K562 (cell line): ENCODE measurements around the gene RBMS1.

Experiments
- DPF2 ChIP-seq: fragments of 450-650 bp; IDR thresholded peaks from 2 replicates; pipeline ENCODE4 v1.6.1; 2016
- ESRRA ChIP-seq: fragments of 450-650 bp; IDR thresholded peaks from 2 replicates; pipeline ENCODE4 v1.6.1; 2014; ENCODE audit warnings: low read depth, mild to moderate bottlenecking, moderate library complexity, borderline replicate concordance
- FOSL1 ChIP-seq: fragments of 200-800 bp; sonication (Bioruptor generic); conservative IDR thresholded peaks from 2 replicates; pipeline ENCODE4 v1.6.1; 2016; ENCODE audit warnings: missing genetic modification characterization, missing compliant biosample characterization
- RAD21 ChIP-seq, 2 experiments: fragments of 250-450 bp in 1 of 2; fragments of 450-650 bp in 1 of 2; sonication (Bioruptor Pico) in 1 of 2; formaldehyde crosslinking in 1 of 2; IDR thresholded peaks in 1 of 2; conservative IDR thresholded peaks in 1 of 2; 2 replicates each; pipeline versions ENCODE4 v1.4.0 to v1.8.0; 2020 to 2022; ENCODE audit warnings: mild to moderate bottlenecking in 2 of 2, moderate library complexity in 1 of 2
- RBM15 ChIP-seq: fragments of 200-400 bp; formaldehyde crosslinking; IDR thresholded peaks from 2 replicates; pipeline ENCODE4 v1.6.1; 2018; ENCODE audit warnings: mild to moderate bottlenecking, low read length, moderate library complexity; ENCODE audit not compliant: insufficient read depth
- TCF7L2 ChIP-seq: fragments of 150-350 bp; IDR thresholded peaks from 2 replicates; pipeline ENCODE4 v1.6.1; 2016; ENCODE audit warnings: low read depth, mild to moderate bottlenecking, low read length, moderate library complexity
- ZC3H11A ChIP-seq: IDR thresholded peaks from 2 replicates; pipeline ENCODE4 v1.6.1; 2012; ENCODE audit warnings: low read depth, low read length, improper control_type of control experiment
- TF ChIP-seq, protein P1 (sequence below), 3 experiments: IDR thresholded peaks in 2 of 3; conservative IDR thresholded peaks in 1 of 3; 2 replicates each; pipeline ENCODE4 v1.5.1; 2011 to 2012; ENCODE audit warnings: low read length in 3 of 3, mild to moderate bottlenecking in 3 of 3, control low read depth in 2 of 3, improper control_type of control experiment in 1 of 3, inconsistent platforms in 1 of 3, low read depth in 1 of 3, mixed read lengths in 1 of 3, moderate library complexity in 1 of 3; ENCODE audit not compliant: insufficient read depth in 2 of 3

DNA sequence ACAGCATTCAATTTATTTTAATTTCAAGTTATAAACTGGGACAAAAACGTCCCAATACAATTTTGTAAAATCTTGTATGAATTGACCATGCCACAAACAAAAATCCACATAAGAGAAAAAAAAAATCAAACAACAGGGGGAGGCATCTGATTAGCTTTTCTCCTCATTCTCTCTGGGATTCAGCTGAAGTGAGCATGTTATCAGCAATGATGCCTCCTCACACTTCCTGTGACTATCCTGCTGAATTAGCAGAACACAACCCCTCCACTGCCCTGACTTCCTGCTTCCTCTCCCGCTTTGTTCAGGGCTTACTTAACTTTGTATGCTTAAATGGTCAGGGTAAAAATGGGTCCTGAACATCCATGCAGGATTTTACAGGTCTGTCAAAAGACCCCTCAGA lies 161.3 kb downstream of the RBMS1 start:
- TF ChIP-seq, protein P1, sequence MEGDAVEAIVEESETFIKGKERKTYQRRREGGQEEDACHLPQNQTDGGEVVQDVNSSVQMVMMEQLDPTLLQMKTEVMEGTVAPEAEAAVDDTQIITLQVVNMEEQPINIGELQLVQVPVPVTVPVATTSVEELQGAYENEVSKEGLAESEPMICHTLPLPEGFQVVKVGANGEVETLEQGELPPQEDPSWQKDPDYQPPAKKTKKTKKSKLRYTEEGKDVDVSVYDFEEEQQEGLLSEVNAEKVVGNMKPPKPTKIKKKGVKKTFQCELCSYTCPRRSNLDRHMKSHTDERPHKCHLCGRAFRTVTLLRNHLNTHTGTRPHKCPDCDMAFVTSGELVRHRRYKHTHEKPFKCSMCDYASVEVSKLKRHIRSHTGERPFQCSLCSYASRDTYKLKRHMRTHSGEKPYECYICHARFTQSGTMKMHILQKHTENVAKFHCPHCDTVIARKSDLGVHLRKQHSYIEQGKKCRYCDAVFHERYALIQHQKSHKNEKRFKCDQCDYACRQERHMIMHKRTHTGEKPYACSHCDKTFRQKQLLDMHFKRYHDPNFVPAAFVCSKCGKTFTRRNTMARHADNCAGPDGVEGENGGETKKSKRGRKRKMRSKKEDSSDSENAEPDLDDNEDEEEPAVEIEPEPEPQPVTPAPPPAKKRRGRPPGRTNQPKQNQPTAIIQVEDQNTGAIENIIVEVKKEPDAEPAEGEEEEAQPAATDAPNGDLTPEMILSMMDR (IDR thresholded peaks at IDR 0.05 in 2 of 3, conservative IDR thresholded peaks at IDR 0.05 in 1 of 3; ENCODE audit: insufficient read depth in 2 of 3, low read depth in 1 of 3, low read length in 3 of 3), result no peak
- TF ChIP-seq RAD21 (CRISPR knock-in tag; conservative IDR thresholded peaks at IDR 0.05 in 1 of 2, IDR thresholded peaks at IDR 0.05 in 1 of 2), result peak in 1 of 2 experiments; percentile 10; a peak in 1 of 4 replicates
- TF ChIP-seq TCF7L2, result no peak
- no peak for TF ChIP-seq DPF2
- no peak for TF ChIP-seq FOSL1 (tag)
- TF ChIP-seq ESRRA, result no peak
- TF ChIP-seq ZC3H11A, result no peak
- TF ChIP-seq RBM15, result no peak
